ENCODE results near the gene NEDD4L.

The NEDD4L gene

DNA sequence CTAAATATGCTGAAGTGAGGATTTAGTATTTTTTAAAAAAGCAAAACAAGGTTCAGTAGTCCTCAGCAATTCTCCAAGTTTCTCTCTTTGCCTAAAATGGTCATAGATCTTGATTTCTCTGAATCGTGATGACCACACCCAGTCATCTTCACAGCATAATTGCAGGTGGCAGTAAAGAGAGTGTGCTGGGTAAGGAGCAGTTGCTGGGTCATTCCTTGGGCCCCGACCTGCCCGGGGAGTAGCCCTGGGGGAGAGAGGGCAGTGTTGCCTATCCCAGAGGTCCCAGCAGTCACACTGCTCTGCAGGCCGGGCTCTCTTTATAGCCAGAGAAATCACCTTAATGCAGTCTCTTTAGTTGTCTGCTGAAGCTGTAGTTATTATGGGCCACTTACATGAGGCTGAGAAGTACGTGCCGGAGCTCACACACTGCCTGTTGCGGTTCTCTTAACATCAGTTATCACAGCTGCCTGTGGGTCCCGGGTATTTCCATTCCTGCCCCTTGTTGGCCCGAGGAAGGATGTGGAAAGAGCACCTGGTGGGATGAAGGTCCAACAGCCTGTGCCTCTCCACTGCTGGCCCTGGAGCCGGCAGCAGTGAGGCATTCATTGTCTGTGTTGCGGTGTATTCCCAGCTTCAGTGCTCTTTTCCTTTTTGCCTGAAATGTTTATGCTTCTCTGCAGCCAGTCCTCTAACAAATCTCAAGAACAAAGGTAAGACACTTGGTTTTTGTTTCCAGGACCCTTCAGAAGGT is 354.8 kb downstream of the NEDD4L start:
- no peak for DNase-seq (ENCODE audit: low read depth)

DNA sequence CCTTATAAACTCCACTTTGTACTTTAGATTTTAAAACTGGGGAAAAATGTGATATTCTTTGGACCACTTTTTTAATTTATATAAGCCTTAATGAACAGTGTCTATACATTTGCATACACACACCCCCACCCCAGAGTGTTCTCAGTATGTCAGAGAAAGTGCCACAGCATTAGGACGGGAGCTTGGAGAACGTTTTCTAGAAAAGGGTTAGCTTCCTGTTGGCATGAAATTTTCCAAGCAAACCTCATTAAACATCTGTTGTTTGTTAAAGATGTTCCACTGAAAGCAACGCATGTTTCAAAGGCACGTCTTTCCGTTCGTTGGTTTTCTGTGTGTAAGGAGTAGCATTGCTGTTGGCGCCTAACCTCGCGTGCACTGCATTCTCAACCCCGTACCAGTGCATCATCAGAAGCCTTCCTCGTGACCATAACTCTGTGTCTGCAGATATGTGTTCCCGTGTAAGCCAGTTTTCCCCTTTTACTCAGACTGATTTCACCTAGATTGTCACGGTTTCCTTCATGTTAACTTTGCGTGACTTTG is 356.4 kb downstream of the NEDD4L start:
- no peak for DNase-seq (ENCODE audit: low read depth)

DNA sequence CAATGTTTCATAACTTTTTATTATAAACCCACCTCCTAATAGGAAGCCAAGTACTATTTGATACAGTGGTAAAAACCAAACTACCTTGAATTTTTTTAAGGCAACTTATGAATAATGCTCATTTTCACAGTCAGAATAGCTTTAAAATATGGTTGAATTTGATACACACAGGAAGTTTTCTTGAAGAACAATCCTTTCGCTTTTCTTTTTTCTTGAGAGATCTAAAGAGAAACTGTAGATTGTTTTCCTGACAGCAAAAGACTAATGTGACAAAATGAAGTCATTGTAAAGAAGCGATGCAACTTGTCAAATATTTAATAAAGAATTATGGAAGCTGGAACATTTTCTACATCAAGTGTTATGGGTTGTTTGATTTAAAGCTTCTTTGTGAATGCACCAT is 357.2 kb downstream of the NEDD4L start:
- no peak for DNase-seq (ENCODE audit: low read depth)

DNA sequence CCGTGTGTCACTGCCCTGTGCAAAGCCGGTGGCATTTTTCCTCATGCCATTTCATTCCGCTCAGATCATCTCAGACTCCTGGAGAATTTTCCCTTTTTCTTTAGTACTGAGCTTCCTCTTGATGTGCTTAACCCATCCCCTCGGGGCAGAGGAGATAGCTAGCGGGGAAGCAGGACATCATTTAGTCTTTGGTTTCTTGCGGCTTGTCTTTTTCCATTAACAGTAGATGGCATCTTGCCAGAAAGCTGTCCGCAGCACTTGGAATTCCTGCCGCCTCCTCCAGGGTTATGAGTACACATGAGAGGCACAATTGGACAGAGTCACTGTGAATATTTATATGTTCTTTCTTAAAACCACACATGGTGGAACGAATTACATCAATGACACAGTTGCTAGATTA is 358.2 kb downstream of the NEDD4L start:
- no peak for DNase-seq (ENCODE audit: low read depth)

DNA sequence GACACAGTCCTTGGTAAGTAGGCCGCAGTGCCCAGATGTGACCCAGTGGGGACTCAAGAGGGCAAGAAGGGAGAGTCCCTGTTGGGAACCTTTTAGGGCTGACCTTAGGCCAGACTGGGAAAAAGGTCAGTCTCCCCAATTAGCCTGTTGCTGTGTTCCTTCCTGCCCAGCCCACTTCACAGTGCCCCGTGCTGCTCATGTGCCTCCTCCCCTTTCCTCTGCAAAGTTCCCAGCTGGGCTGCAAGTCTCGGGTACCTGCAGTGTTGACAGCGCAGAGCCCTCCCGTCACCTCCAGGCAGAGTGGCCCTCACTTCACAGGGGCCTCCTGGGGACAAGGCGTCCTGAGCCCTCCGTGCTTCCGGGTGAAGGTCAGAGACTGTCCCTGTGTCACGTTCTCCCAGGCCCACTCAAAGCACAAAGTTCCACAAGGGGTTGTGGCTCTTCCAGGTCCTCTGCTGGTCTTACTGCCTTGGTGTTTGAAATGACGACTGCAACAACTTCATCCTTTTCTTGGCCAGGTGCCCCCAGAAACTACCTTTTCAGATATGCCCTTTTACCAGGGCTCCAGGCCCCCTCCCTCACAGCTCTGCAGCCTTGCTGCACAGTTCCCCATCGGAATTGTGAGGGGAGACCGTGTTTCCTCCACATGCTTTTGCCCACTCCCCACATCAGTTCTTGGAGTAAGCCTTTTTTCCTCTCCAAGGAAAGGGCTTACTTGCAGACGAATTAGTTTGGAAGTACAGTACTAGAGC is 359.1 kb downstream of the NEDD4L start:
- no peak for DNase-seq (ENCODE audit: low read depth)

DNA sequence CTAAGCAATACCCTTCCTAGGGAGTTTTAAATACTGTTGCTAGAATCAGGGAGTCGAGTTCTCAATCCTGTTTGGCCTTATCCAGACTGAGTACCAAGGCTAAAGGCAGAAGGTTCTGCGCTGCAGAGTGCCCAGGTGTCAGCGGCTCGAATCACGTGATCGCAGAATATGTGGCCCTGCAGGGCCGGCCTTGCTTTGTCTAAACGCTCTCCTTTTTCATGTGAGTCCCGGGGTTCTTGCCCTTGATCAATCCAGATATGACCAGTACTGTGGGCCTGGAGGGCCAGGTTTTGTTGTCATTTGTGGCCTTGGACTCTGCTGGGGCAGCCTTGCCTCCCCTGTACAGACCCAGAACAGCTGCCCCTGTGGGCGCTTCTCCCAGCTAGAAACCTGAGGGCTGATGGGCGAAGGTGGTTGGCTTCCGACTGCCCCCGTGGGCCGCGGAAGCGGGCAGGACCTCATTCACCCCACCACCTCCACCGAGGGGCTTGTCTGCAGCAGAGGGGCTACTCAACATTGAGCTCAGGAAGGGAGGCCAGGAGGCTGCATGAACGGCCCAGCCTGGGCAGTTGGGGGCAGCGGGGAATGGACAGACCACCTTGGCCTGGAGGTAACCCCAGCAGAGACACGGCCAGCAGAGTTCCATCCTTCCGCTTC is 359.9 kb downstream of the NEDD4L start:
- DNase-seq (ENCODE audit: low read depth): no peak

DNA sequence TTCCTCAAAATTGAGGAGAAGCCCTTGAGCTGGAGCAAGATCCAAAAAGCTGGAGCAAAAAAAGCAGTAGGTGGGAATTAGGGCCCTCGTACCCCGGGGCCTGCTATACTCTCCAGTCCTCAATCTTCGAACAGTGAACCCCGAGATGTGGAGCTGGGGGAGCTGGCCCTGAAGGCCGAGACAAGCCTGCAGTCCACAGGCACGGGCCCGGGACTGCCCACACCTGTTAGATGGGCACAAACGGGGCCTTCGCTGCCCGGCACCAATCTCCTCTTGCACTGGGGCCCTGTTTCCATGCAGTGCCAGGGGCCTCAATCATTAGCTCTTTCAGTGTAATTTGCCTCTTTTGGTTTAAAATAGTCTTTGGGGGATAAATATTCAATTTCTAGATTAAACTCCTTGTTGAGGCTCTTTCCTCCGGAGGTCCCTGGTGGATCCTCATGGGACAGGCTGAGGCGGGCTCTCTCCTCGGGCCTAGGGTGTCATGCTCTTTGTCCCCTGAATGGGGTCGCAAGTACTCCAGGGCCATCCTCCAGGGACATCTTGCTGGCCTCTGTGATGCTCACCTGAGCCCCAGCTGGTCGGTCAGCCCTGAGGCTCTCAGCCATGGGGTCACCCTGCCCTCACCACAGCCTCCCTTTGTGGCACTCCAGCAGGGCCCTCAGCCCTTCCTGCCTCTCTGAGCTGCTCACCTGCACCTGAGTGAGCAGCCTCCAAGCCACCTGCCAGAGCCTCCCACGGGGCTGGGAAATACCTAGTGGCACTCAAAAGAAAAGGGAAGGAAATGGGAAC is 361.3 kb downstream of the NEDD4L start:
- DNase-seq (ENCODE audit: low read depth): no peak

DNA sequence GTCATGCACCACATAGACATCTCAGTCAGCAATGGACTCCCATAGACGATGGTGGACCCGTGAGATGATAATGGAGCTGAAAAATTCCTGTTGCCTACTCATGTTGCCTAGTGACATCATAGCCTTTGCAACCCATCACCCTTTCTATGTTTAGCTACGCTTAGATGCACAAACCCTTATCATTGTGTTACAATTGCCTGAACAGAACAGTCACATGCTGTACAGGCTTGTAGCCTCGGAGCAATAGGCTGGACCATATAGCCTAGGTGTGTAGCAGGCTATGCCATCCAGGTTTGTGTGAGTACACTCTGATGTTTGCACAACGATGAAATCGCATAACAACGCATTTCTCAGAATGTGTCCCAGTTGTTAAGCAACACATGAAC is 363.2 kb downstream of the NEDD4L start:
- no peak for DNase-seq (ENCODE audit: low read depth)

DNA sequence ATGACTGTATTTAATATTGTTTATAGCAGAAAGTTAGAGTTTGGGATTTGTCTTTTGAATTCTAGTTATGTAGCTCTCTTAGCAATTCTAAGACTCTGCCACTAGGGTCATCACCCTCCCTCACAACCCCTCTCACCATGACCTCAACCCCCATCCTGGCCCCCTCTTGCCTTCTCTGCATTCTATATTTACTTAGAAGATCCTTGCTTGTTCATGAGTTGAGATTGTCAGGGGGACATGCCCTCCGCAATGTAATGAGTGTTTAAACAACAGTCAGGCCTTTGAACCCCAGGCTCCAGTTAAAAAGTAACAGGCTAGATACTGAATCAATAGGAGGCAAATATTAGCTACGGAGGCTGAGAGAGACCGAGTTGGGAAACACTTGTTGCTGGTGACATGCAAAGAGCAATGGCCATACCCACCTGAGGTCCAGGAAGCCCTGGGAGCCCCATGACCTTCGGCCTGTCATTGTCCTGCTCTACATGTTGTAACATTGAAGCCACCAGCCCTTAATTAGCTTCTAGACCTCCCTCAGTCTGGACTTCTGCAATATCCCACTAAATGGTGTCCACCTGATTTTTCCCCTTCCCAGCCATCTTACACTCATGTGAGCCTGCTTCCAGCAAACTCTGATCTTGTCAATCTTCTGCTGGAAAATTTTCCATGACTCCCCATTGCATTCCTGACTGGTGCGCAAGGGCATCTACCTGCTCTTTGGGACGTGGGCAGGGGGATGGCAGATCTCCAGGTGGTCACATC is 363.8 kb downstream of the NEDD4L start:
- DNase-seq (ENCODE audit: low read depth): no peak

DNA sequence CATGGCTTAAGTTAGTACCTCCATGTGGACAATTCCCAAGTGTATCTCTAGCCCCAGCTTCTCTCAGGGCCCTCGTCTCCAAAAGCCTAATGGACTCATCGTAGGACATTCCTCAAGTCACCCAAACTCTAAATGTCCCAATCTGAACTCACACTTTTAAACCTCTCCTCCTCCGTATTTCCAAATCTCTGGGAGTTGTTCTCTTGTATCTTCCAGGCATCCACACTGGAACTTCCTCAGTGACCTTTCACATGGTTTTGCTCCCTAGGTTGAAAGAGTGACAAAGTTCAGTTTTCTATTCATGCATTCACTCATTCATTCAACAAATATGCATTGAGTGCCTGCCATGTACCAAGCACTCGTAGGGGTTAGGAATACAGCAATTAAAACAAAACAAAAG is 364.6 kb downstream of the NEDD4L start:
- no peak for DNase-seq (ENCODE audit: low read depth)

DNA sequence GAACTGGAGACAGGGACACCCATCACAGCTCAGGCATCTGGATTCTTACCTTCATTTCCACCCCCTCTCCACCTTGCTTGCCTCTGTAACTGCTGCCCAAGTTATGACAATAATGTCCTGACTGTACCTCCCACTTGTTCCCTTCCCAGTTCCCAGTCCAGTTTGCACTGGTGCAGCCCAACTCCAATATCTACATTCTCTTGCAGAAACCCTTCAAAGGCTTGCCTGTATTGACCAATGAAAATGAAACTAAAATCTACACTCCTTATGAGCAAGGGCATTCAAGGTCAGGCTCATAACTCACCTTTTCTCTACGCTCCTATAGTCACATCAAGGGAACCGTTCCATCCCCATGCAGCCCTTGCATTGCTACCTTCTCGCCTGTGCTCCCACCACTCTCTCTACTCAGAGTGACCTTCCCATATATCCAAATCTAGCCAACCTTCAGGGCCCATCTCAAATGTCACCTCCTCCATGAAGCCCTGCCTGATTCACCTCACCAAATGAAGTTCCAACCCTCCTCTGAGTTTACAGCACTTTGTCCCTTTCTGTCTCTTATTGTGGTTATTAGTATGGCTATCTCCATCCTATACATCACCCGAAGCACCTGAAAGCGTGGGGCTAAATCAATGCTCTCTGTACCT is 365.9 kb downstream of the NEDD4L start:
- DNase-seq (ENCODE audit: low read depth): no peak

DNA sequence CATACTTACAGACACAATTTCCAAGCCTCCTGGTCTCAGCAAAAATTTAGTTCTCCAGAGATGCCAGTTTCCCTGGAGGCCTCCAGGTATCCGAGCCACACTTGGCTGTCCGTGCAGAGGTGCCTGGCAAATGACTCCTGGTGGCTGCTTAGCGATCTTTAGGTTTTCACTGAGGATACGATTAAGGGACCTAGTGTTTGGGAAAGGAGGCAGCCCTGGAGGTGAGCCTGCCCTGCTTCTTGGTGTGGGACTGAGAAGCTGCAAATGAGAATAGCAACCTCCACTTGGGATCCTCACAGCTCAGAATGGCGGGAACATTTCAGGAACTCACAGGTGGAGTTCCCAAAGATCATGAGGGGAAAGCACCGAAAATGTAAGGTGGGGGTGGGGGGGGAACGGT is 367.3 kb downstream of the NEDD4L start:
- no peak for DNase-seq (ENCODE audit: low read depth)

DNA sequence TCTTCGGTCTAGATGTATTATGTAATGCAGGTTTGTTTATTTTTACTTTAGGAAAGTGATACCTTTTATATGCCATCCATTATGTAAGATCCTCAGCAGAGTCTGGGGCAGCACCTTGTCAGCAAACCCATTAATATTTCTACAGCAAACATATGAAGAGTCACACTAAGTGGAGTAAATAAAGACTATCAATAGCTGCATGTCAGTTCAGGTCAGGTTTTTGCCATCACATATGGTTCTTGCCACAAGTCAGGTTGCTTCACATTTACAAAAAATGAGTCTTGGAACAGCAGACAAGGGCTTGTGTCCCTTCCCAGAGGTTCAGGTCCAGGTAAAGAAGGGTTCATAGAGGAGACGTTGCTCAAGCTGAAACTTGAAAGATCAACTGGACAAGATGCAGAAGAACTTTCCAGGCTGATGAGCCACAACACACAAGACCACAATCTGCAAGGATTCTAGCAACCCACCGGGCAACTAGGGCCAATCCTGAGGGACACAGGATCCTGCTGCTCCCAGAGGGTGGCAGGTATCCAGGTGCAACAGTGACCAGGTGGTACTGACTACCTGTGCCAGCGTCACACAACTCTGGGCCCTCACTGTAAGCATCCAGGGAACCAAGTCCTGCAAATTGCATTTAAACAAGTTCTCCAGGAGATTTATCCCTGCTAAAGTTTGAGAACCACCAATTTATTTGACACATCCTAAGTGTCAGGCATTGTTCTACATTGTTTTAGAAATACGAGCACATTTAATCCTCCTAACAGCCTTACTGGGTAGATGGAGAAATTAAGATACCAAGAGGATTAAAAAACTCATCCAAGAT is 369.0 kb downstream of the NEDD4L start:
- DNase-seq (ENCODE audit: low read depth): no peak

DNA sequence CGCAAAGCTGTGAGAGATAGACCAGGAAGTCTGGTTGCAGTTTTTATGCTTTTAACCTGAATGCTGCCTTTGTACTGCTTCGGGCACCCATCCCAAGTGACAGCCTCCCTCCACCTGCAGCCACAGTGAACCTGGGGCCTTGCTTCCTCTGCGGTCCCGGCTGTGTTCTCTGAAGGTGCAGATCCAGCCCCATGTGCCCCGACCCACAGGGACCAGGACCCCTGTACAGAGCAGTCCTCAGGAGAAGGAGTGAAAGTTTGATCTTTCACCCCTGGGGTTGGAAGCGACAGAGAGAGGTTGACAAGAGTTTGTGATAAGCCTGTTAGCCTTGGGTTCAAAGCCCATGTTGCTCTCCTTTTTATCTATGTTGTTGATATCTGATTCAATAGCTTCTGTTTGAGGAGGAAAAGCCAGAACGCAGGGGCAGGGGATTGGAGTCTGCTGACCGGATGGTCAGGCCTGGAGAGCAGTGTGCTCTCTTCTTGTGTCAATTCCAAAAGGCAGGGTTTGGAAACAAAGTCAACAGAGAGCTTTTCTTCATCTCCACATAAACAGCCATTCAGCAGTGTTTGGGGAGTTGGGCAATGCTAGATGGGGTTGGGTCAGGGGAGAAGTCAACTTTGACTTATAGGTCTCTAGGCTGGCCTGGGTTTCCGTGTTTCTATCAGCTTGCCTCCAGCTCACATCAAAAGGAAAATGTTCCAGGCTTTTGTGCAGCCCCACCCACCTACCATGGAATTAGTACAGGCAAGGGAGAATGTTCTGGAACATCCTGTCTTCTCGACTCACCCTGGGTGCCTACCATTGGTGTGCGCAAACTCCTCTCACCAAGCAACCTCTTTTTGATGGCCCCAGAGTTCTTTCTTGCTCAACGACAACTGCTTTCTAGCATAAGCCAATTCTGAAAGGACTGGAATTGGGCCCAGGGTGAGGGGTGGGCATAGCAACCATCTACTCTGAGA is 369.9 kb downstream of the NEDD4L start:
- DNase-seq (ENCODE audit: low read depth): no peak

DNA sequence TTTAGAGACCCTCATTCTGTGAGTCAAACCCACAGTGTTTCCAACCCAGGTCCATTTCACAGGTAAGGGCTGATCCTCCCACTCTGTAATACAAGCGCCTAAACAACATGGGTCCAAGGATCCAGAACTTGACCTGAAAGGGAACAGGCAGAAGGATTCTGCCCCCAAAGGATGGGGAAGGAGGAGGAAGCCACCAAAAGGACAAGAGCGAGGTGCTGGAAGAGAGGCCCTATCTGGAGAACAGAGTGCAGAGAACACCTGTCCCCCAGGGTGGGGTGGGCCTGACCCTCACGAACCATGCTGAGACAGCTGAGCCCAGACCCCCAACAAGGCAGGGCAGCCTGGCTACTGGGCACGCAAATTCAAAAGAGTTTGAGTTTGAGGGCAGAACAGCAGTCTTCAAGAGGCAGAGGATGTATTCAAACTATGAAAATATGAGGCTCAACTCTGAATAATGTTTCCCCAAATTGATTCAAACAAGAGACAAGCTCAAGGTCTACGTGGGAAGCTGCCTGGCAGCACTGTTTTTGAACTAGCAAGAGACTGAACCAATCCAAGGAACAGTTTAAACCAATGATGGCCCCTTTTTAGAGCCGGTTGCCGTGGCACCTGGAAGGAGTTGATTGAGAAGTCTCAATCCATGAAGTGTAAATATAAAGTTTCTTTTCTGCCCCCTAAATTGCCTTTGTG is 372.1 kb downstream of the NEDD4L start:
- DNase-seq (ENCODE audit: low read depth): no peak

DNA sequence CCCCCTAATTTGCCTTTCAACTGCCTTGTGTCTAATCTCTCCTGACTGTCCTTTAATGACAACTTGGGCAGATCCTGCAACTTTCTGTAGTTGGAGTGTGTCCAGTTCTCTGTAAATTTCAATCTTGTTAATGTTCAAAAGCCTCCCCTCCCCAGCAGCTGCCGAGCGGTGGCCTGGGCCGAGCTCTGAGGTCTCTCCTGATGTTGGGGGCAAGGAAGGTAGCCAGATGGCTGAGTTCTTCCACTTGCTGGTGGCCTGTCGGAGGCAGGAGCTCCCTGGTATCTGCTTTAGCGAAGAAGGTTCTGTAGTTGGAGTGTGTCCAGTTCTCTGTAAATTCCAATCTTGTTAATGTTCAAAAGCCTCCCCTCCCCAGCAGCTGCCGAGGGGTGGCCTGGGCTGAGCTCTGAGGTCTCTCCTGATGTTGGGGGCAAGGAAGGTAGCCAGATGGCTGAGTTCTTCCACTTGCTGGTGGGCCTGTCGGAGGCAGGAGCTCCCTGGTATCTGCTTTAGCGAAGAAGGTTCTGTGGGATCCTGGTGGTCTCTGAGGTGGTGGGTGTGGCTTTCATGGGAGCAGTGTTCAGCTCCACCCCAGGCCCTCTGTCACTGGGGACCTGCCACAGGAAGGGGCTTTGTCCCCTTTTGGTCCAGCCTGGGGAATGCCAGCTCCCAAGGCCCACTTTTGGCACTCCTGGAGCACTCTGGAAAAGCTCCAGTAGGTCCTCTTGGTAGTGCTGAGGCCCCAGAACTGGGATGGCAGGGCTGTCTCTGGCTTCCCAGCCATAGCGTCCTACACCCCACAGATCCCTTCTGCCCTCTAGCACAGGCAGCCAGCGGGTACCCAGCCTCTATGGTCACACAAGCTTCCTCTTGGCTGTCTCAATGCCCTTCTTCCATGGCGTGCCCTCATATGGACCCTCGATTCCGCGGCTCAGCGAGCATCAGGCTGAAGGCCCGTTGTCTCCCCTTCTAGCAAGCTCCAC is 373.0 kb downstream of the NEDD4L start:
- no peak for DNase-seq (ENCODE audit: low read depth)

DNA sequence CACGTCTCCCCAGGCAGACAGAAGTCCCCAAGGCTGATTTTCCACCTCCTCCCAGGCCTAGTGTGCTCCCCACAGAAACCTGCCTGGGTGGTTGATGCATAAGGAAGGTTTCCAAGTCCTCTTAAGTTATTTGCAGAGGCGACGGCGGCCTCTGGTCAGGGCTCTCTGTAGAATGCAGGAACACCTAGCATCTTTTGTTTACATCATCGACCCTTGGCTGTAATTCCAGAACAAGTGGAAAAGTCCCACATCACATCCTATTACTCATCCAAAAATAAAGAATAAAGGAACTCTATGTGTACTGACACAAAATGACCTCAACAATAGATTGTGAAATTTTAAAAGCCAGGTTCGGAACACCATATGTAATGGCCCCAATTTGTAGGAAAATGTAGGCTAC is 373.7 kb downstream of the NEDD4L start:
- no peak for DNase-seq (ENCODE audit: low read depth)

Measured in HS-5 (cell line).